Smooth muscle cell (in vitro differentiated cells): ENCODE measurements around the gene REPS2. TPM values are rescaled to one million over a fixed set of nuclear protein-coding genes. Genes with fewer than 3 reads are reported as not detected.

Experiments used
- DNase-seq: peaks from one replicate; lab custom pipeline; 2025; ENCODE audit not compliant: unreplicated experiment; lab: John Stamatoyannopoulos, UW
- H2AFZ ChIP-seq: fragments of 200-600 bp; sonication (generic); 2 replicates; pipeline ENCODE4 v1.6.0; 2016; ENCODE audit warnings: antibody characterized with exemption, low read depth, mild to moderate bottlenecking
- H3F3A ChIP-seq: fragments of 200-600 bp; sonication (generic); 2 replicates; pipeline ENCODE4 v1.6.0; 2017; ENCODE audit warnings: antibody characterized with exemption, low read depth
- H3K27ac ChIP-seq: fragments of 200-600 bp; sonication (generic); 2 replicates; pipeline ENCODE4 v1.5.1; 2016; ENCODE audit warnings: low read depth, mild to moderate bottlenecking
- H3K27me3 ChIP-seq: fragments of 200-600 bp; sonication (generic); 2 replicates; pipeline ENCODE4 v1.6.1; 2016; ENCODE audit warnings: low read depth, mild to moderate bottlenecking
- H3K36me3 ChIP-seq: fragments of 200-600 bp; sonication (generic); 2 replicates; pipeline ENCODE4 v1.5.1; 2016; ENCODE audit warnings: low read depth
- H3K4me1 ChIP-seq: fragments of 200-600 bp; sonication (generic); 2 replicates; pipeline ENCODE4 v1.5.1; 2016; ENCODE audit warnings: low read depth
- H3K4me2 ChIP-seq: fragments of 200-600 bp; sonication (generic); 2 replicates; pipeline ENCODE4 v1.6.0; 2016; ENCODE audit warnings: mild to moderate bottlenecking
- H3K4me3 ChIP-seq: fragments of 200-600 bp; sonication (generic); 2 replicates; pipeline ENCODE4 v1.5.1; 2016; ENCODE audit warnings: mild to moderate bottlenecking
- H3K79me2 ChIP-seq: fragments of 200-600 bp; sonication (generic); 2 replicates; pipeline ENCODE4 v1.6.0; 2016; ENCODE audit warnings: low read depth, mild to moderate bottlenecking
- H3K9ac ChIP-seq: fragments of 200-600 bp; sonication (generic); 2 replicates; pipeline ENCODE4 v1.6.0; 2016; ENCODE audit warnings: low read depth
- H3K9me3 ChIP-seq: fragments of 200-600 bp; sonication (generic); replicated peaks from 2 replicates; pipeline ENCODE4 v1.5.1; 2016; ENCODE audit warnings: low read depth
- H4K20me1 ChIP-seq: fragments of 200-600 bp; sonication (generic); 2 replicates; pipeline ENCODE4 v1.6.0; 2016; ENCODE audit warnings: low read depth
- CTCF ChIP-seq: fragments of 200-600 bp; sonication (generic); IDR thresholded peaks from 2 replicates; pipeline ENCODE4 v1.5.1; 2017; ENCODE audit warnings: borderline replicate concordance, mild to moderate bottlenecking, antibody characterized with exemption; ENCODE audit not compliant: insufficient read depth, poor library complexity, severe bottlenecking
- WGBS: methylation state at CpG from one replicate; pipeline ENCODE4 v1.1.7; 2016; ENCODE audit warnings: low lambda C conversion rate; 5-methylcytosine and 5-hydroxymethylcytosine counted together
- polyA plus RNA-seq: library from polyadenylated mRNA; unstranded; fragments of >200 nt; fragmentation: Nextera tagmentation; extraction: Ambion mirVana; gene quantifications from 2 replicates; pipeline ENCODE4 v1.2.1, GENCODE V29; 2016
- total RNA-seq: library from RNA; depleted of rRNA; stranded (reverse); fragments of >200 nt; gene quantifications from 2 replicates; pipeline ENCODE4 v1.2.3, GENCODE V29; 2014

Gene REPS2
- total and polyA plus RNA-seq, 2 experiments from 2014 or later, result 1.0 to 1.2 TPM

DNA sequence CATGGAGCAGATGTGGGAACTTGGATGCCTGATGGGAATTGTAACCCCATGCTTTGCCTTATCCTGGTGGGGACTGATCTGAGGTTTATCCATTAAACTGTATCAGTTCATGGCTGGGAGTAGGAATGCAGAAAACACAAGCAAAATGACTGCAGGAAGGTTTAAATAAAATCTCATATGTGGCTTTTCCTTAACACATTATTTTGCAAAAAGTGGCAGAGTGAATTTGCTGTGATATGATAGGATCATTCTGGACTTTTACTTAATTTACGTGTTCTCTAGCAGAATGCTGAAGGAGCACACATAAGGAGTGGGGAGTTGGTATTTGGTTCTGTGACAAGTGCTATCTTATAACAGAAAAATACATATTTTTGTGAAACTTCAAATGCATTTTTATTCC is 34.8 kb downstream of the REPS2 start:
- no peaks in the 10 kb centered on the region for H3K4me1 ChIP-seq
- H3K4me3 ChIP-seq, result no peak overlapping the region
- H4K20me1 ChIP-seq, result no peaks in the 10 kb centered on the region
- H3F3A ChIP-seq, result no peaks in the 10 kb centered on the region
- no peaks in the 10 kb centered on the region for H3K79me2 ChIP-seq
- no peak for TF ChIP-seq CTCF
- H3K9ac ChIP-seq, result no peak overlapping the region
- no peaks in the 10 kb centered on the region for H3K9me3 ChIP-seq
- no peak for DNase-seq
- 84% methylated on average over 1 of the region's 1 CpG for WGBS
- H3K27ac ChIP-seq, result no peak overlapping the region
- H3K36me3 ChIP-seq, result no peaks in the 10 kb centered on the region
- no peak overlapping the region for H2AFZ ChIP-seq
- no peak overlapping the region for H3K4me2 ChIP-seq
- H3K27me3 ChIP-seq, result no peaks in the 10 kb centered on the region

DNA sequence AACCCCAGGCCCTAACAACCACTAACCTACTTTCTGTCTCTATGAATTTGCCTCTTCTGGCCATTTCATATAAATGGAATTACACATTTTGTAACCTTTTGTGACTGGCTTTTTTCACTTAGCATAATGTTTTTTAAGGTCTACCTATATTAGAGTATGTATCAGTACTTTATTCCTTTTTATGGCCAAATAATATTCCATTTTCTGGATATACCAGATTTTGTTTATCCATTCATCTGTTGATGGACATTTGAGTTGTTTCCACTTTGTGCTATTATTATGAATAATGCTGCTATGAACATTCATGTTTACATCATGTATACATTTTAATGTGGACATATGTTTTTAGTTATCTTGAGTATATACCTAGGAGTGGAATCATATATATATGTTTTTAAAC is 35.5 kb downstream of the REPS2 start:
- Histone ChIP-seq H2AFZ (no peak overlapping the region), H3K4me1 (no peaks in the 10 kb centered on the region), H3K36me3 (no peaks in the 10 kb centered on the region), H3K9ac (no peak overlapping the region), H3K27me3 (no peaks in the 10 kb centered on the region), H3K4me2 (no peak overlapping the region), H3K4me3 (no peak overlapping the region), H4K20me1 (no peaks in the 10 kb centered on the region), H3K79me2 (no peaks in the 10 kb centered on the region), H3F3A (no peaks in the 10 kb centered on the region), H3K9me3 (no peaks in the 10 kb centered on the region), H3K27ac (no peak overlapping the region)
- no peak for DNase-seq
- no peak for TF ChIP-seq CTCF

GRCh38 chrX:16983051-16983450 is 36.6 kb downstream of the REPS2 start:
- Histone ChIP-seq H3K79me2 (no peaks in the 10 kb centered on the region), H3K36me3 (no peaks in the 10 kb centered on the region), H3K4me2 (no peak overlapping the region), H3K4me1 (no peaks in the 10 kb centered on the region), H3K4me3 (no peak overlapping the region), H2AFZ (no peak overlapping the region), H3K27ac (no peak overlapping the region), H3F3A (no peaks in the 10 kb centered on the region), H3K9ac (no peak overlapping the region), H3K9me3 (no peaks in the 10 kb centered on the region), H4K20me1 (no peaks in the 10 kb centered on the region), H3K27me3 (no peaks in the 10 kb centered on the region)
- DNase-seq, result no peak
- TF ChIP-seq CTCF, result no peak
- WGBS, result 52% methylated on average over 1 of the region's 1 CpG

- Histone ChIP-seq H2AFZ (no peak overlapping the region), H3K79me2 (no peaks in the 10 kb centered on the region), H4K20me1 (no peaks in the 10 kb centered on the region), H3K9ac (no peak overlapping the region), H3K36me3 (no peaks in the 10 kb centered on the region), H3K4me2 (no peak overlapping the region), H3K27me3 (no peaks in the 10 kb centered on the region), H3K4me3 (no peak overlapping the region), H3K4me1 (no peaks in the 10 kb centered on the region), H3K27ac (no peak overlapping the region), H3K9me3 (no peaks in the 10 kb centered on the region), H3F3A (no peaks in the 10 kb centered on the region)
- DNase-seq, result no peak
- WGBS, result 60% methylated on average over 3 of the region's 3 CpGs
- no peak for TF ChIP-seq CTCF
Observed at GRCh38 chrX:16985286-16985685, 38.8 kb downstream of the REPS2 start.
